Measurements from ENCODE around the gene DHX40.

The DHX40 gene

DNA sequence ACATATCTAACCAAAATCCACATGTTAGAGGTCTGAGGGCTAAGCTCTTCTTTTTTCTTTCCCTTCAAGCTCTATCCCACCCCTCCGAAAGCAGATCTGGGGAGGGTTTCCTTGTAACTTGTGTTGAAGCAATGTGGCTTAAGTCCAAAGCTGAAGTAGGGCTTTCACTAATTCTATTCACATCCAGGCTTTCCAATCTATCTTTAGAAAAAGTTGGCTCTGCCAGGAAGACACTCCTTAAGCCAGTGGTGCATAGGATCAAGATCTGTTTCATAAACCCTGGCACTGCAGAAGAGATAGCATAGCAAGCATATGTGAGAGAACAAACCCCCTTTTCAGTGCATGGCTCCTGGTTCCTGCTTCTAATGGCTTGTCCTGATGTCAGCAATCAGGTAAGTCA is 34.9 kb upstream of the DHX40 start:
- no peak for TF ChIP-seq FOXP2 (optimal IDR thresholded peaks at IDR 0.05; ENCODE audit: borderline replicate concordance, extremely low read depth, extremely low read length, insufficient read depth)

DNA sequence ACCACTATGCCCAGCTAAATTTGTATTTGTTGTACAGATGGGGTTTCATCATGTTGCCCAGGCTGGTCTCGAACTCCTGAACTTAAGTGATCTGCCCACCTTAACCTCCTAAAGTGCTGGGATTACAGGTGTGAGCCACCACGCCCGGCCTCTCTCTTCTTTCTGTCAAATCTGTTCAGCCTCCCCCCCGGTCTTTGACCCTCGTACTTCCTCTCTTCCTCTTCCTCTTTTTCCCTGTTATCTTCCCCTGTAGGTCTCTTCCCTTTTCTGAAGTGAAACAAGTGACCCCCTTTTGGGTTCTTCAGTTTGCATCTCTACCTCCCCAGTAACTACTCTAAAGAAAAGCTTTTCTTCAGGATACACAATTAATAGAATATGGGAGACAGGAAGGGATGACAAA is 31.7 kb upstream of the DHX40 start:
- TF ChIP-seq FOXP2 (optimal IDR thresholded peaks at IDR 0.05; ENCODE audit: borderline replicate concordance, extremely low read depth, extremely low read length, insufficient read depth) = no peak
- TF ChIP-seq TAF1 (IDR thresholded peaks at IDR 0.05; ENCODE audit: borderline replicate concordance, insufficient read depth, low read length) = no peak
- TF ChIP-seq POLR2AphosphoS5 (IDR thresholded peaks at IDR 0.05; ENCODE audit: low read depth, low read length) = no peak
- TF ChIP-seq SIN3A (IDR thresholded peaks at IDR 0.05; ENCODE audit: borderline replicate concordance, insufficient read depth, low read length) = no peak

- no peak for TF ChIP-seq POLR2AphosphoS5 (IDR thresholded peaks at IDR 0.05; ENCODE audit: low read depth, low read length)
- no peak for TF ChIP-seq FOXP2 (optimal IDR thresholded peaks at IDR 0.05; ENCODE audit: borderline replicate concordance, extremely low read depth, extremely low read length, insufficient read depth)
- TF ChIP-seq TAF1 (IDR thresholded peaks at IDR 0.05; ENCODE audit: borderline replicate concordance, insufficient read depth, low read length) = no peak
- TF ChIP-seq SIN3A (IDR thresholded peaks at IDR 0.05; ENCODE audit: borderline replicate concordance, insufficient read depth, low read length) = no peak
- no peak for TF ChIP-seq REST (IDR thresholded peaks at IDR 0.05; ENCODE audit: insufficient read depth in 1 of 2, low read depth in 2 of 2, low read length in 2 of 2)
These were observed 30.8 kb upstream of the DHX40 start for GRCh38 chr17:59534583-59534982.

- no peak for TF ChIP-seq TAF1 (IDR thresholded peaks at IDR 0.05; ENCODE audit: borderline replicate concordance, insufficient read depth, low read length)
- TF ChIP-seq FOXP2 (optimal IDR thresholded peaks at IDR 0.05; ENCODE audit: borderline replicate concordance, extremely low read depth, extremely low read length, insufficient read depth) = no peak
- TF ChIP-seq REST (IDR thresholded peaks at IDR 0.05; ENCODE audit: insufficient read depth in 1 of 2, low read depth in 2 of 2, low read length in 2 of 2) = no peak
- no peak for TF ChIP-seq SIN3A (IDR thresholded peaks at IDR 0.05; ENCODE audit: borderline replicate concordance, insufficient read depth, low read length)
- TF ChIP-seq POLR2AphosphoS5 (IDR thresholded peaks at IDR 0.05; ENCODE audit: low read depth, low read length) = no peak
These were observed 27.1 kb upstream of the DHX40 start for GRCh38 chr17:59538195-59538909.

GRCh38 chr17:59542960-59543635 is 22.3 kb upstream of the DHX40 start:
- TF ChIP-seq TAF1 (IDR thresholded peaks at IDR 0.05; ENCODE audit: borderline replicate concordance, insufficient read depth, low read length) (no peak), SIN3A (IDR thresholded peaks at IDR 0.05; ENCODE audit: borderline replicate concordance, insufficient read depth, low read length) (no peak), REST (IDR thresholded peaks at IDR 0.05; ENCODE audit: insufficient read depth in 1 of 2, low read depth in 2 of 2, low read length in 2 of 2) (no peak), FOXP2 (optimal IDR thresholded peaks at IDR 0.05; ENCODE audit: borderline replicate concordance, extremely low read depth, extremely low read length, insufficient read depth) (no peak)

- no peak for TF ChIP-seq POLR2AphosphoS5 (IDR thresholded peaks at IDR 0.05; ENCODE audit: low read depth, low read length)
- no peak for TF ChIP-seq FOXP2 (optimal IDR thresholded peaks at IDR 0.05; ENCODE audit: borderline replicate concordance, extremely low read depth, extremely low read length, insufficient read depth)
- TF ChIP-seq TAF1 (IDR thresholded peaks at IDR 0.05; ENCODE audit: borderline replicate concordance, insufficient read depth, low read length) = no peak
- TF ChIP-seq REST (IDR thresholded peaks at IDR 0.05; ENCODE audit: insufficient read depth in 1 of 2, low read depth in 2 of 2, low read length in 2 of 2) = no peak
- TF ChIP-seq SIN3A (IDR thresholded peaks at IDR 0.05; ENCODE audit: borderline replicate concordance, insufficient read depth, low read length) = no peak
These were observed 19.5 kb upstream of the DHX40 start for GRCh38 chr17:59545942-59546341.
